ENCODE results near the gene APAF1.

Gene APAF1

GRCh38 chr12:98745578-98746391 lies 100.7 kb downstream of the APAF1 start (continued):
- TF ChIP-seq REST (tag by site-specific recombination; IDR thresholded peaks at IDR 0.05) (no peak), ZNF214 (tag by site-specific recombination; IDR thresholded peaks at IDR 0.05; ENCODE audit: borderline replicate concordance) (no peak), ZNF501 (tag by site-specific recombination; IDR thresholded peaks at IDR 0.05) (no peak), BCL11B (tag by site-specific recombination; IDR thresholded peaks at IDR 0.05; ENCODE audit: low read depth) (no peak), BCL6B (tag by site-specific recombination; IDR thresholded peaks at IDR 0.05) (no peak), ZNF843 (tag by site-specific recombination; IDR thresholded peaks at IDR 0.05) (no peak), IKZF3 (tag by site-specific recombination; IDR thresholded peaks at IDR 0.05) (no peak)

GRCh38 chr12:98748463-98748862 lies 103.4 kb downstream of the APAF1 start:
- POLR2A ChIA-PET = no interaction called here
- H3K4me3 ChIP-seq (ENCODE audit: low read depth, low read length) = no peak overlapping the region
- no peaks in the 10 kb centered on the region for H3K4me1 ChIP-seq (ENCODE audit: control insufficient read depth, insufficient read depth, low read length)
- no peaks in the 10 kb centered on the region for H3K36me3 ChIP-seq (ENCODE audit: control insufficient read depth in 2 of 2, insufficient read depth in 1 of 2, low read length in 2 of 2)
- CTCF ChIA-PET = no interaction called here
- no peaks in the 10 kb centered on the region for H3K9me3 ChIP-seq (ENCODE audit: control insufficient read depth, insufficient read depth, low read depth, low read length)
- no peak overlapping the region for H3K27ac ChIP-seq (ENCODE audit: extremely low read depth, low read depth, low read length)
- no peak for TF ChIP-seq ZBTB26 (tag by site-specific recombination; optimal IDR thresholded peaks at IDR 0.05)
- TF ChIP-seq ZNF747 (tag by site-specific recombination; IDR thresholded peaks at IDR 0.05) = no peak
- no peak for TF ChIP-seq GFI1B (tag by site-specific recombination; IDR thresholded peaks at IDR 0.05)

- ChIA-PET CTCF (no interaction called here), POLR2A (interaction anchor here (0.6 kb wide), 1 partner anchor 108 kb away, joined by 3 read pairs; no protein-coding TSS in a partner anchor)
- H3K9me3 ChIP-seq (ENCODE audit: control insufficient read depth, insufficient read depth, low read depth, low read length) = no peaks in the 10 kb centered on the region
- H3K4me3 ChIP-seq (ENCODE audit: low read depth, low read length) = no peak overlapping the region
- no peaks in the 10 kb centered on the region for H3K36me3 ChIP-seq (ENCODE audit: control insufficient read depth in 2 of 2, insufficient read depth in 1 of 2, low read length in 2 of 2)
- TF ChIP-seq ZBTB20 (tag by site-specific recombination; IDR thresholded peaks at IDR 0.05) (no peak), SP2 (tag by site-specific recombination; IDR thresholded peaks at IDR 0.05) (no peak), KLF17 (tag by site-specific recombination; IDR thresholded peaks at IDR 0.05) (no peak), SALL2 (tag by site-specific recombination; IDR thresholded peaks at IDR 0.05; ENCODE audit: borderline replicate concordance) (no peak), ZNF701 (tag by site-specific recombination; IDR thresholded peaks at IDR 0.05) (no peak), EGR2 (tag by site-specific recombination; IDR thresholded peaks at IDR 0.05; ENCODE audit: low read depth) (0 out of 2 replicates have a peak, but pooled peaks have one; percentile 13), ZNF416 (tag by site-specific recombination; IDR thresholded peaks at IDR 0.05) (no peak)
- H3K27ac ChIP-seq (ENCODE audit: extremely low read depth, low read depth, low read length) = no peak overlapping the region
- no peaks in the 10 kb centered on the region for H3K4me1 ChIP-seq (ENCODE audit: control insufficient read depth, insufficient read depth, low read length)
Measured at GRCh38 chr12:98750511-98750910, 105.4 kb downstream of the APAF1 start.
